Suppressor macrophage treated with lipopolysaccharide for 4 hours (primary cell): ENCODE data around the gene VSIG4.

ENCODE experiments used
- DNase-seq: peaks from one replicate; pipeline ENCODE4 v3.0.0-alpha.2; 2020

VSIG4 gene

GRCh38 chrX:66023385-66024091, 16.3 kb downstream of the VSIG4 start:
- DNase-seq: no peak

GRCh38 chrX:66022632-66023384, 17.1 kb downstream of the VSIG4 start:
- DNase-seq: no peak

GRCh38 chrX:66021765-66022631, 17.9 kb downstream of the VSIG4 start:
- no peak for DNase-seq

GRCh38 chrX:66021401-66021764, 18.5 kb downstream of the VSIG4 start:
- no peak for DNase-seq

- peak; percentile 46 for DNase-seq
Measured at GRCh38 chrX:66020631-66021334, 19.1 kb downstream of the VSIG4 start.

GRCh38 chrX:66019974-66020373, 19.9 kb downstream of the VSIG4 start:
- no peak for DNase-seq

GRCh38 chrX:66019310-66019652, 20.6 kb downstream of the VSIG4 start:
- DNase-seq: no peak

- DNase-seq: peak; percentile 56
Measured at GRCh38 chrX:66018585-66019309, 21.1 kb downstream of the VSIG4 start.

GRCh38 chrX:66017659-66018170, 22.2 kb downstream of the VSIG4 start:
- DNase-seq: no peak

GRCh38 chrX:66016905-66017658, 22.8 kb downstream of the VSIG4 start:
- DNase-seq: no peak

GRCh38 chrX:66015900-66016689, 23.8 kb downstream of the VSIG4 start:
- DNase-seq: no peak

GRCh38 chrX:66015152-66015831, 24.6 kb downstream of the VSIG4 start:
- DNase-seq: peak; percentile 76

GRCh38 chrX:66014556-66014955, 25.3 kb downstream of the VSIG4 start:
- no peak for DNase-seq

GRCh38 chrX:66014084-66014483, 25.8 kb downstream of the VSIG4 start:
- DNase-seq: no peak

GRCh38 chrX:66013194-66013816, 26.6 kb downstream of the VSIG4 start:
- DNase-seq: peak; percentile 39

- DNase-seq: no peak
Measured at GRCh38 chrX:66012094-66012534, 27.8 kb downstream of the VSIG4 start.

- no peak for DNase-seq
Measured at GRCh38 chrX:66009231-66009845, 30.5 kb downstream of the VSIG4 start.

GRCh38 chrX:66008328-66008970, 31.4 kb downstream of the VSIG4 start:
- peak; percentile 56 for DNase-seq
